GM12892 (cell line): ENCODE results near the gene KLK4.

Experiments
- POLR2A ChIP-seq: IDR thresholded peaks from 2 replicates; pipeline ENCODE4 v1.6.1; 2011; ENCODE audit warnings: low read depth, low read length, control low read depth
- POLR2AphosphoS5 ChIP-seq: IDR thresholded peaks from 2 replicates; pipeline ENCODE4 v1.6.1; 2011; ENCODE audit warnings: low read depth, low read length, control low read depth

GRCh38 chr19:50869479-50869878 is 41.7 kb downstream of the KLK4 start:
- TF ChIP-seq POLR2AphosphoS5, result no peak
- TF ChIP-seq POLR2A, result no peak
